Measurements from ENCODE around the gene FMNL3.

FMNL3 gene

GRCh38 chr12:49588281-49588680, 118.9 kb downstream of the FMNL3 start:
- no peak for DNase-seq

DNA sequence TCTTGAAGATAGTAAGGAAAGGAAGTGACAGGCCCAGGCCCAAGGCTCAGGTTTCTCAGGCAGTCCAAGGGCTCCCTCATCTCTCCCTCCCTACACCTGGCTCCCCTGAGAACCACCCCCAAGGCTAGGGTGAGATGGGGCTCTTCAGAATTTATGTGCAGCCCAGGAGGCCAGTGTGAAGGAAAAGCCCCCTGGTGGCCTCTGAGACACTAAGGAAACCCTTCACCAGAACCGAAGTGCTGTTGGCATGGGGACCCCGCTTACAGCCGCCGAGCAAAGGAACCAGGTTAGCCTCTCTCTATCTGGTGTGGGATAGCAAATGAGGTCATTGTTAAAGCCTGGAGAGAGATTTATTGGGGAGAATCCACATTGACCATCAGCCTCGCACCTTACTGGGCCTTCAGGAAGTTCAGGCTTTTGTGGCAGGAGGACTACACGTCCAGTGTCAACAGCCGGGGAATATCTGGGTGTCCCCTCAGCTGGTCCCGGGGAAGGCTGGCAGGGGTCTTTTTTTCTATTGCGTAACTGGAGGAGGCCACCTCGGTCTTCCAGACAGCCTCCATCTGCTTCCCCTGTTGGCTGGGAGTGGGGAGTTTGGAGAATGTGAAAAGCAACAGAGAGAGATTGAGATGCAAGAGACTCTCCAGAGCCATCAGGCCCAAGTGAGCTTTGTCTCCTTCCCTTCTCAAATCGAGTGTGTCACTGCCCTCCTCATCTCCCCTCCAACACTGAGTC, 119.9 kb downstream of the FMNL3 start:
- no peak for DNase-seq

Measured in fibroblast of skin of right quadriceps (primary cell).